Colonic mucosa (tissue), 4 donors: Measurements from ENCODE around the gene CCDC97. TPM values are rescaled to one million over a fixed set of nuclear protein-coding genes. Genes with fewer than 3 reads are reported as not detected.
"Not testable (repeated sequence)": the region's sequence is repeated elsewhere in the genome, so short reads cannot be mapped to it uniquely, and the experiment has no call there.

Experiments used
- DNase-seq: peaks from one replicate; pipeline ENCODE4 v3.0.0-alpha.2; 2020
- H3K27ac ChIP-seq: fragments of 200-600 bp; one replicate; pipeline ENCODE4 v1.8.0; 2021
- H3K27me3 ChIP-seq: fragments of 200-600 bp; one replicate; pipeline ENCODE4 v1.8.0; 2021
- H3K36me3 ChIP-seq: fragments of 200-600 bp; one replicate; pipeline ENCODE4 v1.8.0; 2021
- H3K4me1 ChIP-seq: fragments of 200-600 bp; one replicate; pipeline ENCODE4 v1.8.0; 2021; ENCODE audit warnings: mild to moderate bottlenecking
- H3K4me3 ChIP-seq: fragments of 200-600 bp; one replicate; pipeline ENCODE4 v1.8.0; 2021
- H3K9ac ChIP-seq, 2 donors: one replicate each; pipeline ENCODE4 v1.7.0; 2013; ENCODE audit warnings: control low read depth in 2 of 2, low read depth in 2 of 2, low read length in 2 of 2
- H3K9me3 ChIP-seq: fragments of 200-600 bp; one replicate; pipeline ENCODE4 v1.8.0; 2021
- intact Hi-C: fragments of 100-400 bp; cut with DNase I; formaldehyde crosslinking; loops from one replicate; pipeline ENCODE4 v1.14.1; 2022
- total RNA-seq, 2 donors: library from RNA; stranded (reverse); fragmentation: NEBNext Ultra II Directional in 1 of 2; extraction: Animal tissue kit (Norgen Biotek cat#: 25700) in 1 of 2; gene quantifications; one replicate each; pipeline ENCODE4 v1.2.1, GENCODE V29; 2021
- TF ChIP-seq, protein P1 (sequence below): fragments of 200-600 bp; IDR thresholded peaks from one replicate; pipeline ENCODE4 v1.8.0; 2022; ENCODE audit warnings: antibody characterized with exemption, mild to moderate bottlenecking
- donor health status: healthy.
- donor health status: DM: no; HTN: no; CAD: no.
- donor health status: DM: no; HTN: no; CAD: no.

Gene CCDC97
- total RNA-seq, 2 donors from 2014 or later, result 20.6 to 30.5 TPM

DNA sequence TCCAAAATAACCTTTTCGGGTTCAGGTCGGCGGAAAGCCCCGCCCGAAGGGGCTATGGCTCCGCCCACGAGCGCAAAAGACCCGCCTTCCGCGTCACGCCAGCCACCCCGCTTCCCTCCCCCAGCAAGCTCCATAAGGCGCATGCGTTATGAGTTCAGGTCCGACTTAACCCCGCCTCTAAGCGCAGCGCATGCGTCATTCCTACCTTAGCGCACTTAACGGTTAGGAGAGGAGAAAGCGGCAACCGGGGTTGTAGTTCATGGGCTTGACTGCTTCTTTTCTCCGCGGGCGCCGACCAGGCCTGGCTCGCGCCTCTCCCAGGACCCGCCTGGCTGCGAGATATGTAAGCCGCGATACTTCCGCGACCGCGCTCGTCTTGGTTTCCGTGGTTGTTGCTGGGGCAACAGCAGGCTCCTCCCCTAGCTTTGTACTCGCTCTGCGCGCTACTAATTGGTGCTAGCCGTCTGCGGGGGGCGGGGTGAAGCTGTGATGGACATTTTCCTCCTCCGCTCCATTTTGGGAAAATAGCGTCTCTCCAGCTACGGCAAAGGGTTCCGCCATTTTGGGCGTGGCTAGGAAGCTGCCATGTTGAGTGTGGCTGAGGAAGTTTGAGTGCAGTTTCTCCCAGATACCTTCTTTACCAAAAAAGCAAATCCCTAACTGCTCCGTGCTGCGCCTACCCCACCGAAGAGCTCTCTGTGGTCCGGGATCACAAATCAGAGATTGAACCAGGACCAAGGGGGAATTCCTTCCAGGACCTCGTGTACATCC is 54.0 kb downstream of the CCDC97 start, which contains the start of gene B9D2:
TSS of gene B9D2 (minus strand) at position 397 of the 771 bp plus-strand sequence. CDS start 630 bp downstream, outside the sequence.
- Histone ChIP-seq H3K27ac (peak within 1 kb of the TSS; percentile 90), H3K9me3 (no peaks in the 10 kb centered on the region), H3K36me3 (no peaks in the 10 kb centered on the region), H3K27me3 (no peaks in the 10 kb centered on the region), H3K9ac (peak within 1 kb of the TSS; percentile 72 to 91), H3K4me1 (peaks cover 3% of the 10 kb centered on the region), H3K4me3 (peak within 1 kb of the TSS; percentile 49)
- TF ChIP-seq, protein P1, sequence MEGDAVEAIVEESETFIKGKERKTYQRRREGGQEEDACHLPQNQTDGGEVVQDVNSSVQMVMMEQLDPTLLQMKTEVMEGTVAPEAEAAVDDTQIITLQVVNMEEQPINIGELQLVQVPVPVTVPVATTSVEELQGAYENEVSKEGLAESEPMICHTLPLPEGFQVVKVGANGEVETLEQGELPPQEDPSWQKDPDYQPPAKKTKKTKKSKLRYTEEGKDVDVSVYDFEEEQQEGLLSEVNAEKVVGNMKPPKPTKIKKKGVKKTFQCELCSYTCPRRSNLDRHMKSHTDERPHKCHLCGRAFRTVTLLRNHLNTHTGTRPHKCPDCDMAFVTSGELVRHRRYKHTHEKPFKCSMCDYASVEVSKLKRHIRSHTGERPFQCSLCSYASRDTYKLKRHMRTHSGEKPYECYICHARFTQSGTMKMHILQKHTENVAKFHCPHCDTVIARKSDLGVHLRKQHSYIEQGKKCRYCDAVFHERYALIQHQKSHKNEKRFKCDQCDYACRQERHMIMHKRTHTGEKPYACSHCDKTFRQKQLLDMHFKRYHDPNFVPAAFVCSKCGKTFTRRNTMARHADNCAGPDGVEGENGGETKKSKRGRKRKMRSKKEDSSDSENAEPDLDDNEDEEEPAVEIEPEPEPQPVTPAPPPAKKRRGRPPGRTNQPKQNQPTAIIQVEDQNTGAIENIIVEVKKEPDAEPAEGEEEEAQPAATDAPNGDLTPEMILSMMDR, result no peak
- DNase-seq, result peak; percentile 98
- intact Hi-C loops, result no loop called here

DNA sequence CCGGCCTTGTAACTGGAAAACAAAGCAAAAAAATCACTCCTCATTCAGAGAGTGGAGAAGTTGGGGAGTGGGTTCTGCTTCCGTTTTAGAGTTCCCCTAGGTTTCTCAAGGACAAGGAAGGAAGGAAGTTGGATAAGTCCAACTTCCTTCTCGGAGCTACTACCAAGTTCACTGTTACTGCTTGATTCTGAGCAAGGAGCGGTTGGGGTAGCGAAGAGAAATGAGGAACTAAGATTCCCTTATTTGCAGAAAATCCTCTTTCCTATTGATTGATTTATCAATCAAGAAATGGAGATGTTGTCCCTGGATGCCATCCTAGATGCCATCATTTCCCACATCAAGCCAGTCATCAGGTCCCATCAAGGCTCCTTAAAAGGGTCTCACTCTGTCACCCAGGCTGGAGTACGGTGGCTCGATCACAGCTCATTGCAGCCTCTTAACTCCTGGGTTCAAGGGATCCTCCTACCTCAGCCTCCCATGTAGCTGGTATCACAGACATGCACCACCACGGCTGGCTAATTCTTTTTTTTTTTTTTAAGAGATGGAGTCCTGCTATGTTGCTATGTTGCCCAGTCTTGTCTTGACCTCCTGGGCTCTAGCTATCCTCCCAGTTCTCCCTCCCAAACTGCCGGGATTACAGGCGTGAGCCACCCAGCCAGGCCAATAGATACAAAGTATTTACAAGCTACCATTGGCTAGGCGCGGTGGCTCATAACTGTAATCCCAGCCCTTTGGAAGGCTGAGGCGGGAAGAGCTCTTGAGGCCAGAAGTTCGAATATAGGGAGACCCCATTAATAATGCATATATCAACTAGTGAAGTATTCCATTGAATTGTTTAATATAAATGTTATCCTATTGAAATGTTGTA is 54.8 kb downstream of the CCDC97 start:
- Histone ChIP-seq H3K27ac (peak overlapping the region; percentile 90), H3K4me1 (peaks cover 3% of the 10 kb centered on the region), H3K36me3 (no peaks in the 10 kb centered on the region), H3K4me3 (peak overlapping the region; percentile 49), H3K9me3 (no peaks in the 10 kb centered on the region), H3K27me3 (no peaks in the 10 kb centered on the region), H3K9ac (peak overlapping the region; percentile 61 to 91)
- TF ChIP-seq, protein P1, result no peak
- no peak for DNase-seq
- intact Hi-C loops, result no loop called here

DNA sequence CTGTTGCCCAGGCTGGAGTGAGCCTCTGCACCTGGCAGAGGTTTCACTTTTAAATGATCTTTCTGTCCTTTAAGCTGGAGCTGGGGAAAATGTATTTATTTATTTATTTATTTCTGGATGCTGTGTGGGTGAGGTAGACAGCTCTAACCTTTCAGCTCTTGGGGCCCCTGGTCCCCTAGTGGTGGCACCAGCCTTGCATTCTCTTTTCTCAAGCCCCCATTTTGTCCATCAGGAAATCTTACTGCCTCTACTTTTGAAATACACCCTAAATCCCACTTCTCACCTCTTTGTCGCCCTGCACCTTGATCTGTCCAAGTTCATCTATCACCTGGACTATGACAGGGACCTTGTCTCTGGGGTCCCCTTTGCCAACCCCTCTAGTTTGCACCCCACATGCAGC is 56.1 kb downstream of the CCDC97 start:
- peaks cover 3% of the 10 kb centered on the region for H3K4me1 ChIP-seq
- intact Hi-C loops, result no loop called here

DNA sequence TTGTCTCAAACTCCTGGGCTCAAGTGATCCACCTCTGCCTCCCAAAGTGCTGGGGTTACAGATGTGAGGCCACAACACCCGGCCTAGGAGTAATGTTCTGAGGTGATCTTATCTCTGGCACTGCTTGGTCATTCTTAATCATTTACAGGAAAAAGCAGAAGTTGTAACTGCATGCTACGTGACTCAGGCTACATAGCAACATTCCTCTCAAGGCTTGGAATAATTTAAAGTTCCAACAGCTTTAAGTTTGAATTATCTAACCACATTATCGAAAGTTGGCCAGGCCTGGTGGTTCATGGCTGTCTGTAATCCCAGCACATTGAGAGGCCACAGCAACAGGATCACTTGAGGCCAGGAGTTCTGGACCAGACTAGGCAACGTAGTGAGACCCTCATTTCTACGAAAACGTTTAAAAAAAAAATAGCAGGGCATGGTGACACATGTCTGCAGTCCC is 57.9 kb downstream of the CCDC97 start:
- intact Hi-C loops, result no loop called here
- Histone ChIP-seq H3K36me3 (no peaks in the 10 kb centered on the region), H3K4me3 (no peak overlapping the region), H3K27ac (peak overlapping the region; percentile 41), H3K4me1 (peaks cover 3% of the 10 kb centered on the region), H3K9ac (no peak overlapping the region), H3K9me3 (no peaks in the 10 kb centered on the region), H3K27me3 (no peaks in the 10 kb centered on the region)
- TF ChIP-seq, protein P1, result no peak
- no peak for DNase-seq

More for the DNA sequence above, 56.1 kb downstream of the CCDC97 start:
- no peaks in the 10 kb centered on the region for H3K27me3 ChIP-seq
- no peak for DNase-seq
- H3K9ac ChIP-seq, result no peak overlapping the region
- H3K36me3 ChIP-seq, result no peaks in the 10 kb centered on the region
- no peak overlapping the region for H3K27ac ChIP-seq
- no peak overlapping the region for H3K4me3 ChIP-seq
- no peaks in the 10 kb centered on the region for H3K9me3 ChIP-seq
- TF ChIP-seq, protein P1, result no peak

DNA sequence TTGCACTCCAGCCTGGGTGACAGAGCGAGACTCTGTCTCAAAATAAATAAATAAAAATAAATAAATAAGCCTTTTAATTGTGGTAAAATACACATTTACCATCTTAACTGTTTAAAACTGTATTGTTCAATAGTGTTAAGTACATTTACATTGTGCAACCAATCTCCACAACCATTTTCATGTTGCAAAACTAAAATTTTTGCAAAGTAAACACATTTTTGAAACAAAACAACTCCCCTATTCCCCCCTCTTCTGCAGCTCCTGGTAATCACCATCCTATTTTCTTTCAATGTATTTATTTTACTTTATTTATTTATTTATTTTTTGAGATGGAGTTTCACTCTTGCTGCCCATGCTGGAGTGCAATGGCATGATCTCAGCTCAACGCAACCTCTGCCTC is 59.8 kb downstream of the CCDC97 start:
- TF ChIP-seq, protein P1, result no peak

DNA sequence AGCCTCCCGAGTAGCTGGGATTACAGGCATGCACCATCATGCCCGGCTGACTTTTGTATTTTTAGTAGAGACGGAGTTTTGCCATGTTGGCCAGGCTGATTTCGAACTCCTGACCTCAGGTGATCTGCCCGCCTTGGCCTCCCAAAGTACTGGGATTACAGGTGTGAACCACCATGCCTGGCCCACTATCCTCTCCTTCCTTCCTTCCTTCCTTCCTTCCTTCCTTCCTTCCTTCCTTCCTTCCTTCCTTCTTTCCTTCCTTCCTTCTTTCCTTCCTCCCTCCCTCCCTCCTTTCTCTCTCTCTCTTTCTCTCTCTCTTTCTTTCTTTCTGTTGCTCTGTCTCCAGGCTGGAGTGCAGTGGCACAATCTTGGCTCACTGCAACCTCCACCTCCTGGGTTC is 61.1 kb downstream of the CCDC97 start:
- H3K27ac ChIP-seq, H3K9me3 ChIP-seq, intact Hi-C loops, H3K27me3 ChIP-seq, H3K4me1 ChIP-seq, DNase-seq, H3K9ac ChIP-seq, H3K36me3 ChIP-seq, H3K4me3 ChIP-seq: not testable (repeated sequence)

More for the DNA sequence above, 59.8 kb downstream of the CCDC97 start:
- Histone ChIP-seq H3K4me1 (no peaks in the 10 kb centered on the region), H3K27ac (no peak overlapping the region), H3K9me3 (no peaks in the 10 kb centered on the region), H3K36me3 (no peaks in the 10 kb centered on the region), H3K27me3 (no peaks in the 10 kb centered on the region), H3K4me3 (no peak overlapping the region), H3K9ac (no peak overlapping the region)
- DNase-seq, result no peak
- intact Hi-C loops, result no loop called here
